ENCODE results near the gene SCN10A.

The SCN10A gene

GRCh38 chr3:38713121-38713520 lies 102.9 kb downstream of the SCN10A start:
- no peak overlapping the region for H2AK5ac ChIP-seq (ENCODE audit: low read length, severe bottlenecking)
- no peak overlapping the region for H3K4ac ChIP-seq (ENCODE audit: low read depth in 1 of 2, low read length in 2 of 2)
- no peaks in the 10 kb centered on the region for H3K79me1 ChIP-seq (replicated peaks; ENCODE audit: low read length, poor library complexity, severe bottlenecking)
- H3K27ac ChIP-seq (ENCODE audit: low read length, poor library complexity, severe bottlenecking), result no peak overlapping the region
- no peak for DNase-seq
- no peak overlapping the region for H3K18ac ChIP-seq (ENCODE audit: low read depth in 1 of 2, low read length in 2 of 2)
- H2BK120ac ChIP-seq (ENCODE audit: low read depth, low read length), result no peak overlapping the region
- H2AFZ ChIP-seq (ENCODE audit: low read depth, low read length), result no peak overlapping the region
- peaks cover 5 to 14% of the 10 kb centered on the region in 2 experiments for H3K27me3 ChIP-seq (ENCODE audit: control insufficient read depth in 1 of 2, insufficient read depth in 1 of 2, low read length in 2 of 2)
- H3K9ac ChIP-seq (ENCODE audit: low read length), result no peak overlapping the region
- no peak overlapping the region for H3K23ac ChIP-seq (ENCODE audit: low read length in 2 of 2)
- no peak overlapping the region for H3K14ac ChIP-seq (ENCODE audit: low read length in 2 of 2)
- 83% methylated on average over 2 of the region's 2 CpGs for WGBS
- no peak overlapping the region for H2BK5ac ChIP-seq (ENCODE audit: low read depth, low read length, poor library complexity, severe bottlenecking)
- no peak overlapping the region for H2BK15ac ChIP-seq (ENCODE audit: low read depth, poor library complexity, severe bottlenecking)
- no peaks in the 10 kb centered on the region for H3K36me3 ChIP-seq (ENCODE audit: control insufficient read depth in 1 of 2, insufficient read depth in 2 of 2, low read depth in 1 of 2, low read length in 2 of 2)
- H4K91ac ChIP-seq (ENCODE audit: low read length), result no peak overlapping the region
- no peaks in the 10 kb centered on the region for H3K9me3 ChIP-seq (ENCODE audit: control insufficient read depth, low read length)
- no peak overlapping the region for H3K4me2 ChIP-seq (ENCODE audit: low read length, poor library complexity, severe bottlenecking)
- no peak overlapping the region for H3K4me3 ChIP-seq (ENCODE audit: insufficient read depth in 1 of 2, low read depth in 1 of 2, low read length in 2 of 2)
- no peak overlapping the region for H2BK12ac ChIP-seq (ENCODE audit: low read length in 2 of 2)
- no peaks in the 10 kb centered on the region for H3K4me1 ChIP-seq (ENCODE audit: control insufficient read depth, insufficient read depth, low read depth, low read length)
- no peak overlapping the region for H4K8ac ChIP-seq (ENCODE audit: low read length)

DNA sequence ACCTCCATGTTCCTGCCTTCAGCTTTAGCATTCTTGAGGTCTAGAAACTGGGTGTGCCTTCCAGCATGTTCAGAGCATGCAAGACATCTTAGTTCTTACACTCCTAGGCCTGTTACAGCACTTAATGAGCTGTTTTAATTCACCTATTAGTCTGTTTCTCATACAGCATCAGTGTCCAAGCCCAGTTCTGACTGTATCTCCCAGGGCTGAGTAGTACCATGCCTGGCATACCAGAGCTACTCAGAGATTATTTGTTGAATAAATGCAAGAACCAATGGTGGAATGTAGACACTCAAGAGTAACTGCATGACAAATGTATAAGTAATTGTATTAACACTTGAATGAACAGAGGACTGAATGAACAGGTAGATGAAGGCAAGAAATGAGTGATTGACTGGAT lies 104.7 kb downstream of the SCN10A start:
- H3K9me3 ChIP-seq (ENCODE audit: control insufficient read depth, low read length), result no peaks in the 10 kb centered on the region
- H2BK5ac ChIP-seq (ENCODE audit: low read depth, low read length, poor library complexity, severe bottlenecking), result no peak overlapping the region
- H3K18ac ChIP-seq (ENCODE audit: low read depth in 1 of 2, low read length in 2 of 2), result no peak overlapping the region
- H3K27me3 ChIP-seq (ENCODE audit: control insufficient read depth in 1 of 2, insufficient read depth in 1 of 2, low read length in 2 of 2), result peaks cover 10 to 30% of the 10 kb centered on the region in 2 experiments
- no peak overlapping the region for H4K91ac ChIP-seq (ENCODE audit: low read length)
- no peak overlapping the region for H2BK12ac ChIP-seq (ENCODE audit: low read length in 2 of 2)
- no peak overlapping the region for H3K4me2 ChIP-seq (ENCODE audit: low read length, poor library complexity, severe bottlenecking)
- H3K4me1 ChIP-seq (ENCODE audit: control insufficient read depth, insufficient read depth, low read depth, low read length), result no peaks in the 10 kb centered on the region
- H2BK120ac ChIP-seq (ENCODE audit: low read depth, low read length), result no peak overlapping the region
- no peak overlapping the region for H2AFZ ChIP-seq (ENCODE audit: low read depth, low read length)
- no peak overlapping the region for H2AK5ac ChIP-seq (ENCODE audit: low read length, severe bottlenecking)
- no peaks in the 10 kb centered on the region for H3K79me1 ChIP-seq (replicated peaks; ENCODE audit: low read length, poor library complexity, severe bottlenecking)
- H3K14ac ChIP-seq (ENCODE audit: low read length in 2 of 2), result no peak overlapping the region
- DNase-seq, result no peak
- H4K8ac ChIP-seq (ENCODE audit: low read length), result no peak overlapping the region
- no peak overlapping the region for H2BK15ac ChIP-seq (ENCODE audit: low read depth, poor library complexity, severe bottlenecking)
- no peak overlapping the region for H3K4ac ChIP-seq (ENCODE audit: low read depth in 1 of 2, low read length in 2 of 2)
- no peak overlapping the region for H3K9ac ChIP-seq (ENCODE audit: low read length)
- no peak overlapping the region for H3K4me3 ChIP-seq (ENCODE audit: insufficient read depth in 1 of 2, low read depth in 1 of 2, low read length in 2 of 2)
- H3K36me3 ChIP-seq (ENCODE audit: control insufficient read depth in 1 of 2, insufficient read depth in 2 of 2, low read depth in 1 of 2, low read length in 2 of 2), result no peaks in the 10 kb centered on the region
- H3K27ac ChIP-seq (ENCODE audit: low read length, poor library complexity, severe bottlenecking), result no peak overlapping the region
- no peak overlapping the region for H3K23ac ChIP-seq (ENCODE audit: low read length in 2 of 2)

GRCh38 chr3:38707730-38708129 lies 108.3 kb downstream of the SCN10A start:
- DNase-seq, result no peak
- peaks cover 6 to 49% of the 10 kb centered on the region in 2 experiments for H3K27me3 ChIP-seq (ENCODE audit: control insufficient read depth in 1 of 2, insufficient read depth in 1 of 2, low read length in 2 of 2)
- no peaks in the 10 kb centered on the region for H3K9me3 ChIP-seq (ENCODE audit: control insufficient read depth, low read length)
- H3K18ac ChIP-seq (ENCODE audit: low read depth in 1 of 2, low read length in 2 of 2), result no peak overlapping the region
- H3K14ac ChIP-seq (ENCODE audit: low read length in 2 of 2), result no peak overlapping the region
- no peak overlapping the region for H3K9ac ChIP-seq (ENCODE audit: low read length)
- no peak overlapping the region for H3K4me3 ChIP-seq (ENCODE audit: insufficient read depth in 1 of 2, low read depth in 1 of 2, low read length in 2 of 2)
- WGBS, result no CpG with 5 or more reads among the region's 1 CpG
- no peak overlapping the region for H3K4me2 ChIP-seq (ENCODE audit: low read length, poor library complexity, severe bottlenecking)
- H3K4me1 ChIP-seq (ENCODE audit: control insufficient read depth, insufficient read depth, low read depth, low read length), result no peaks in the 10 kb centered on the region
- no peaks in the 10 kb centered on the region for H3K79me1 ChIP-seq (replicated peaks; ENCODE audit: low read length, poor library complexity, severe bottlenecking)
- H4K8ac ChIP-seq (ENCODE audit: low read length), result no peak overlapping the region
- H3K4ac ChIP-seq (ENCODE audit: low read depth in 1 of 2, low read length in 2 of 2), result no peak overlapping the region
- H2AFZ ChIP-seq (ENCODE audit: low read depth, low read length), result no peak overlapping the region
- H3K27ac ChIP-seq (ENCODE audit: low read length, poor library complexity, severe bottlenecking), result no peak overlapping the region
- no peak overlapping the region for H2BK5ac ChIP-seq (ENCODE audit: low read depth, low read length, poor library complexity, severe bottlenecking)
- H2BK120ac ChIP-seq (ENCODE audit: low read depth, low read length), result no peak overlapping the region
- H2BK15ac ChIP-seq (ENCODE audit: low read depth, poor library complexity, severe bottlenecking), result no peak overlapping the region
- H2BK12ac ChIP-seq (ENCODE audit: low read length in 2 of 2), result no peak overlapping the region
- no peaks in the 10 kb centered on the region for H3K36me3 ChIP-seq (ENCODE audit: control insufficient read depth in 1 of 2, insufficient read depth in 2 of 2, low read depth in 1 of 2, low read length in 2 of 2)
- no peak overlapping the region for H2AK5ac ChIP-seq (ENCODE audit: low read length, severe bottlenecking)
- H4K91ac ChIP-seq (ENCODE audit: low read length), result no peak overlapping the region
- no peak overlapping the region for H3K23ac ChIP-seq (ENCODE audit: low read length in 2 of 2)

DNA sequence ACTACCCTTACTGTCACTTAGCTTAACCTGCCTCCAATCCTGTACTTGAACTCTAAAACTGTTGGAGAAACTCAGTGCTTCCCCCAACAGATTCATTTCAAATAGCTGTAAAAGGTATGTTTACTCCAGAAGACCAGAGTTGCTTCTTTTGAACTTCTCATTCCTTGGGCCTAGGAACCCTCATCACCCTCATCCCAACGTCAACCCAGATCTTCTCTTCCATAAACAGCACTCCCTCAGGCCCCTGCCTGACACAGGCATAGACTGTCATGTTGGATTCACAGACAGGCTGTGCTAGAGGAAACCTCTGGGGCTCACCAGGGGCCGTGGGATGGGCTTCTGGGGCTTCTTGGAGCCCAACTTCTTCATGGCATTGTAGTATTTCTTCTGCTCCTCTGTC lies 109.1 kb downstream of the SCN10A start:
- WGBS, result 25% methylated on average over 2 of the region's 2 CpGs
- no peak for DNase-seq
- Histone ChIP-seq H3K4me3 (ENCODE audit: insufficient read depth in 1 of 2, low read depth in 1 of 2, low read length in 2 of 2) (no peak overlapping the region), H3K4me2 (ENCODE audit: low read length, poor library complexity, severe bottlenecking) (no peak overlapping the region), H3K27ac (ENCODE audit: low read length, poor library complexity, severe bottlenecking) (no peak overlapping the region), H3K27me3 (ENCODE audit: control insufficient read depth in 1 of 2, insufficient read depth in 1 of 2, low read length in 2 of 2) (peaks cover 6 to 56% of the 10 kb centered on the region in 2 experiments), H3K9me3 (ENCODE audit: control insufficient read depth, low read length) (peaks cover 2% of the 10 kb centered on the region), H4K91ac (ENCODE audit: low read length) (no peak overlapping the region), H3K4ac (ENCODE audit: low read depth in 1 of 2, low read length in 2 of 2) (no peak overlapping the region), H2BK5ac (ENCODE audit: low read depth, low read length, poor library complexity, severe bottlenecking) (no peak overlapping the region), H3K9ac (ENCODE audit: low read length) (no peak overlapping the region), H2AK5ac (ENCODE audit: low read length, severe bottlenecking) (no peak overlapping the region), H3K14ac (ENCODE audit: low read length in 2 of 2) (no peak overlapping the region), H3K36me3 (ENCODE audit: control insufficient read depth in 1 of 2, insufficient read depth in 2 of 2, low read depth in 1 of 2, low read length in 2 of 2) (no peaks in the 10 kb centered on the region), H2BK12ac (ENCODE audit: low read length in 2 of 2) (no peak overlapping the region), H2BK120ac (ENCODE audit: low read depth, low read length) (no peak overlapping the region), H4K8ac (ENCODE audit: low read length) (no peak overlapping the region), H2BK15ac (ENCODE audit: low read depth, poor library complexity, severe bottlenecking) (no peak overlapping the region), H3K4me1 (ENCODE audit: control insufficient read depth, insufficient read depth, low read depth, low read length) (no peaks in the 10 kb centered on the region), H3K18ac (ENCODE audit: low read depth in 1 of 2, low read length in 2 of 2) (no peak overlapping the region), H2AFZ (ENCODE audit: low read depth, low read length) (no peak overlapping the region), H3K79me1 (replicated peaks; ENCODE audit: low read length, poor library complexity, severe bottlenecking) (no peaks in the 10 kb centered on the region), H3K23ac (ENCODE audit: low read length in 2 of 2) (no peak overlapping the region)
